Right renal pelvis (tissue), 4 donors: ENCODE results near the gene LY86. TPM values are rescaled to one million over a fixed set of nuclear protein-coding genes. Genes with fewer than 3 reads are reported as not detected.

Experiments used
- DNase-seq, 4 donors: peaks; one replicate each; pipeline ENCODE4 v3.0.0-alpha.2; 2013; ENCODE audit warnings: low read depth in 4 of 4, low spot score in 3 of 4, missing footprints in 1 of 4
- polyA plus RNA-seq, 4 donors: library from polyadenylated mRNA; unstranded; fragments of 120-200 nt; gene quantifications; one replicate each; pipeline ENCODE4 v1.2.1, GENCODE V29; 2013; ENCODE audit not compliant: insufficient read length in 4 of 4

LY86 gene
- polyA plus RNA-seq, 4 donors, result 1.2 to 2.0 (median 1.4) TPM

DNA sequence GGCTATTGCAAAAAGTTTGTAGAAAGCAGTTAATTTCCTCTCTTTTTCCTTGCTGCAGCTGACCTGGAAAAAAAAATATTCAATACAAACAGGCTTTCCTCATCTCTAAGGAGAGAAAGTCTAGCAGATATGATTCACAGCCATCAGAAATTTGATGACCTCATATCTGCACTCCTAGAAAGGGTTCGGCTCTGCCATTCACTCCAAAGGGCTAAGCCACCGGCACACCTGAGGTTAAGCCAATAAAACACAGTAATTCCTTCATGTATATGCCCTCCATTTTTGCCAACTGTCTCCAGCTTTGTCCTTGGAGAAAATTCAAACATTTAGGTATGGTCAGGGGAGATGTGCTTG, 18.7 kb upstream of the LY86 start:
- no peak for DNase-seq

DNA sequence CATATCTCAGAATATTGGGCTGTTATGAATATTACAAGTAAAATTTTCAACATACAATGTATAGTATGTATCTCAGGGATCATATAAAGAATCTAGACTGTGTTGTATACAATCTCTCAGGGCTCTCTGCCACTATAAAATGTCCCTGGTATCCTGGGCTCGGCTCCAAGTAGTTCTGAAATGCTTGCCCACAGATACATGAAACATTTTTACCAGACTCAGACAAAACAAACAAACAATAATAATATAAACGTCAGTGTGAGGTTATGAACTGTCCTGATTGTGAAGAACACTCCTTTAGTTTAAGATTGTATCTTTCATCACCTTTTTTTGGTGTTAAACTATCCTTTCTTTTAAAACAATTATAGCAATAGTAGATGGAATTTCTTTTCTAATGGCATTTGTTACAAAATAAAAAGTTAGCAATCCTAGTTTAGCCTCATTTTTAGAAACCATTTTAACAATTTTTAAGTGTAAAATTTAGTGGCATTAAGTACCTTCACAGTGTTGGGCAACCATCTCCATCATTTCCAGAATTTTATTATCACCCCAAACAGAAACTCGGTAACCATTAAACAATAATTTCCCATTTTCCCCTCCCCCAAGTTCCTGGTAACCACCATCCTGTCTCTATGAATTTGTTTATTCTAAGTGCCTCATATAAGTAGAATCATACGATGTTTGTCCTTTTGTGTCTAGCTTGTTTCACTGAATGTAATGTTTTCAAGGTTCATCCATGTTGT, 17.4 kb upstream of the LY86 start:
- no peak for DNase-seq

DNA sequence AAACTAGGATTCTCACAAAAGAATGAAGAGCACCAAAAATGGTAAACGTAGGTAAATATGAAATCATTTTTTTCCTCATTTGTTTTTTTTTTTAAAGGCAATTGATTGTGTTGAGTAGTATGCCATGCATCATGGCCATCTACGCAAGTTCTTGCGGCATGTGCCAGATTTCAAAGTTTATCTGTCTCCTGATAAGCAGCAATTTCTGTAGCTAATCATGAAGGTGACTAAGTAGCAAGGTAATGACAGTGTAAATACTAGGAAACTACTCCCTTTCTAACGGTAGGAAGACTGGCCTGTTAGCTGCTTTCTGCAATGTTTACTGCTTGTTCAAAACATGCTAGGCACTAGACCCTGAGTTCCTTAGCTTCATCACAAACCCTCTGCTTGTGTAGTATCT, 13.4 kb upstream of the LY86 start:
- DNase-seq, result no peak

DNA sequence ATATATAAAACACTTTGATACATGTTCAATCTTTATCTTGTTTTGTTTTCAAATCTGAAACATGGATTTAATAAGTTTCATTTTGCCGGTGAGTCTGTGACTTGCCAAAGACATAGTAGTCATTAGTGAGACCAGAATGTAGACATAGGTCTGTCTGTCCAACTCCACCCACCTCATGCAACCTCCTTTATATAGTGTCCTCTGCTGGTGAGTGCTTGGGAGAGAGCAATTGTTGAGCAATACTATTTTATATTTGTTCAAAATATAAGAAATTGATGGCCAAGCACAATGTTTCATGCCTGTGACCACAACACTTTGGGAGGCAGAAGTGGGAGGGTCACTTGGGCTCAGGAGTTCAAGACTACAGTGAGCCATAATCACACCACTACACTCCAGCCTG, 10.8 kb upstream of the LY86 start:
- no peak for DNase-seq

DNA sequence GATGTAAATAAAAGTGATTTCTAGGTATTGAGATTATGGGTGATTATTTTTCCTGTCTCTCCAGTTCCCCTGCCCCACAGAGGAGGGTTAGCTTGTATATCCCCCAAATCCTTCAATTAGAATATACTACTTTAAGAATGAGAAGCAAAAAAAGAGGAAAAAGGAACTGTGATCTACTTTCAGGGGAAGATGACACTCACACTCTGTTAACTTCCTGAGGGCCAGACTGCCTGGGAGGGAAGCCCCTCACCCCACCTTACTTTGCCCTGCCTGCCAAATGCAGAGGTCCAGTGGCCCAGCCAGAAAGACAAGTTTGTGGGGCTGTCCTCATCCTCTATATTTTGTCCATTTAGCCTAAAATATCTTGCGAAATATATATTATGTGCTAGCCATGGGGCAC, 9.2 kb upstream of the LY86 start:
- no peak for DNase-seq

DNA sequence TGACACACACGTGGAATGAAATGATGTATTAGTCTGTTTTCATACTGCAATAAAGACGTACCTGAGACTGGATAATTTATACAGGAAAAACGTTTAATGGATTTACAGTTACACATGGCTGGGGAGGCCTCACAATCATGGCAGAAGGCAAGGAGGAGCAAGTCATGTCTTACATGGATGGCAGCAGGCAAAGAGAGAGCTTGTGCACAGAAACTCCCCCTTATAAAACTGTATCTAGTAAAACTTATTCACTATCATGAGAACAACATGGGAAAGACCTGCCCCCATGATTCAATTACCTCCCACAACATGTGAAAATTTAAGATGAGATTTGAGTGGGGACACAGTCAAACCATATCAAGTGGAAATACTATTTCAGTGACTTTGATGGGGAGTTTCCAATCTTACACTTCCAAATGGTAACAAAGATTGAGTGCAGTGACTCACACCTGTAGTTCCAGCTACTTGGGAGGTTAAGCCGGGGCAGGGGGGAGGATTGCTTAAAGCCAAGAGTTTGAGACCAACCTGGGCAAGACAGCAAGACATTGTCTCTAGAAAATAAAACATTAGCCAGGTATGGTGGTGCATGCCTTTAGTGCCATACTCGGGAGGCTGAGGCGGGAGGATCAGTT, 8.2 kb upstream of the LY86 start:
- no peak for DNase-seq

DNA sequence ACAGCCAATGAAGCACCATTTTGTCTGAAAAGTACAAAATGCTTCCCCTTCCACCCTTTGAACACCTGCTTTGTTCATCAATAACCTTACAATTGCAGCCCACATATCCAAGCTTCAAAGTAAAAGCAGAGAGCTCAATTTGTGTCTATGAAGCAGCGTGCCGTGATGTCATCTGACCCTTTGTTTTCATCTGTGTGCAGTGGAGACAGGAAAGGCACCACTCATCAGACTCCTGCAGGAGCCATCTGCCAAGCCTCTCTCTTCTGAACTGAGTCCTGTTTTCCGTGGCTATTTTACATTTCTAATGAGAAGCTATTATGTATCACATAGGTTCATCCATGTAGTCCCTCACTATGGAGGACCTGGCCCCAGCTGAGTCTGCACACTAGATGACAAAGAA, 7.5 kb upstream of the LY86 start:
- DNase-seq, result no peak

DNA sequence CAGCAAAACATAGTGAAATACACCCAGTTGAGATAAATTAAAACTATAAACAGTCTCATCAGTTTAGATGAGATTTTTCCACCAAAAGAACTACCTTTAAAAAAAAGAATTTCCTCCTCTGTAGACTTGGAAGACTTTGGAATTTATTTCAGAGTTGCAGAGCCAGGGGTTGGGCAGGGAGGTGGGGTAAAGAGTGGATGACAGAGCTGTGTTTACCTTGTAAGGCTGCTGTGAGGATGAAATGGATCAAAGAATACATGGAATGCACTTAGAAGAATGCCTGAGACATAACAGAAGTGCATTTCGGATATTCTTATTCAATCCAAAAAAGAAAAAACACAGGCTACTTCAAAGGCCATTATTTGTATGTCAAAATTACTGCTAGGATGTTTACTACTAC, 6.4 kb upstream of the LY86 start:
- DNase-seq, result no peak

DNA sequence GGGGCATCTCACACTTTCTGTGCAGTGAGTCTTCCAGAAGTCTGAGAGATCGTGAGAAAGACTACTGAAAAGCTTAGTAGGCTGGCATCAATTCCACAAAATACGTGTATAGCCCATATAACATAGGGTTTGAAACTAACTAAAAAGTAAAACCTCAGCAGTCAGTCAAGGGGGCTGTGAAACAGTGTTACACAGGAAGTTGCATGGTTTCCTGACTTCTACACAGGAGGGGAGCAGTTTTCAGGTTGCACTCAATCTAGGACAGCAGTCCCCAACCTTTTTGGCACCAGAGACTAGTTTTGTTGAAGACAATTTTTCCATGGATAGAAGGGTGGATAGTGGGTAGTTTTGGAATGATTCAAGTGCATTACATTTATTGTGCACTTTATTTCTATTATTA, 4.7 kb upstream of the LY86 start:
- DNase-seq, result no peak

DNA sequence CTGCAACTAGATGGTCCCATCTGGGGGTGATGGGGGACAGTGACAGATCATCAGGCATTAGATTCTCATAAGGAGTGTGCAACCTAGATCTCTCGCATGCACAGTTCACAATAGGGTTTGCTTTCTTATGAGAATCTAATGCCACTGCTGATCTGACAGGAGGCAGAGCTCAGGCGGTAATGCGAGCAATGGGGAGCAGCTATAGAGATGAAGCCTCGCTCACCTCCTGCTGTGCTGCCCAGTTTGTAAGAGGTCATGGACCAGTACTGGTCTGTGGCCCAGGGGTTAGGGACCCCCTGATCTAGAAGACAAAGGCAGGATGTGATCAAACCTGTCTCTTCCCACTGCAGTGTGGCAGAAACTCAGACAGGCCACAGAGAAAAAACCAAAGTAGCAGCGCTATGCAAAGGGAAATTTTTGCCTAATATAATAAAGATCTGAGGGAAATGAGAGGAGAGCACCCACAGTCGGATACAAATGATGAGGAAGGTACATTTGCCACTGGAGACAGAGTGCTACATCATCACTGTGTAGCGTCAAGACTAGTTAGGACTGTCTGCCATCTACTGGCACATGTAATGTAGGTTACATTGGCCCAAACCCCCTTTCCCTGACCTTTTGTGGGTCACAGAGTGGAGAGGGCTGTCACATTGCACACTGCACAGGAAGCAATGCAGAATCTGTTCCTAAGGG, 4.1 kb upstream of the LY86 start:
- DNase-seq, result no peak

DNA sequence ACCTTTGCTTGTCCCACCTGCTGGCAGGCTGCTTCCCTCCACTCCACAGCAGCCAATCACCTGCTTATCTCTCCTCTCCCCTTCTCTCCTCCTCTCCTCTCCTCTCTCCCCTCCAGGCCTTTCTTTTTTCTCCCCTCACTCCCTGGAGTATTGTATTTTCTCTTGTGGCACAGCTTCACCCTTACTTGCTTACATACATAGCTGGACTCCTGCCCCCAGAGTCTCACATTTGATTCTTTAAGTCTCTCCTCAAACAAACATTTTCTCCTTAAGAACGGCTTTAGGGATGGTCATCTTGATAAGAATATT, 3.6 kb upstream of the LY86 start:
- DNase-seq, result no peak

DNA sequence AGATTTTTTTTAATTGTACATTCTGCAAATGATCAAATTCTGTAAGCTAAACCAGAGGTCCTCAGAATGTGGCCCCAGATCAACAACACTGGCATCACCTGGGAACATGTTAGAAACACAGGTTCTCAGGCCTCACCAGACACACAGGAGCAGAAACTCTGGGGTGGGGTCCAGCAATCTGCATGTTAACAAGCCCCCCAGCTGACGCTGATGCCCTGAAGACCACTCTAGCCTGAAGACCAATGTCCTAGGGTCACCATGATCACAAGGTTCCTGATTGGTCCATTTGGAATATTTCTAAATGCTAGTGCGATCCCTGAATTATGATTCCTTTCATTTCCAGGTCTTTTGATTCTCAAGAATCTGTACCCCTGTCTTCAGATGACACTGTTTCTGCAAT, 2.4 kb upstream of the LY86 start:
- DNase-seq, result no peak

DNA sequence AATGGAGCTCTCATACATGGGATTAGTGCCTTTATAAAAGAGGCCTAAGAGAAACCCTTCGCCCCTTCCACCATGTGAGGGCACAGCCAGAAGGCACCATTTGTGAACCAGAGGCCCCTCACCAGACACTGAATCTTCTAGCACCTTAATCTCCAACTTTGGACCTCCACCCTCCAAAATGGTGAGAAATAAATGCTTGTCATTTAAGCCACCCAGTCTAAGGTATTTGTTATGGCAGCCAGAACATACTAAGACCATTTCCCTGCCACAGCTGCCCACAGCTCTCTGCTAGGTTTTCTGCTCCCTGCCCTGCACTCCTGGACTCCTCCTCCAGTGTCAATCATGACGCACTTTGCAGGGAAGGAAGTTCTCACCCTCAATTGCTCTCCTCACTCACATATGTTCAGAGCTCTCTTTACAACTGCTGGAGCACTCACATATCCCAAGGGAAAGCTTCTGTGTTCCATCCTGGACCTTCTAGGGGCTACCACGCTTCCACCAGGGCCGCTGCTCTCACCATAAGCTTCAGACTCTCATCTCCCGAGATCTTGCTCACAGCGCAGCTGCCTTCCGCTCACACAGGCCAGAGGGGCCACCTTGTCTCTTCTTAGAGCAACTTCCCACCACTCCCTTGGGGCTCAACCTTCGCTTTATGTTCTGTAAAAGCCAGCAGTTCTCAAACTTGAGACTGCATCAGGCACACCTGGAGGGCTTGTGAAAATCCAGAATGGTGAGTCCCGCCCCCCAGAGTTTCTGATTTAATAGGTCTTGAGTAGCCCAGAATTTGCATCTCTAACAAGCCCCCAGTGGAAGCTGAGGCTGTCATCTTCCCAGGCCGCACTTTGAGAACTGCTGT, 1.6 kb upstream of the LY86 start:
- DNase-seq, result no peak

DNA sequence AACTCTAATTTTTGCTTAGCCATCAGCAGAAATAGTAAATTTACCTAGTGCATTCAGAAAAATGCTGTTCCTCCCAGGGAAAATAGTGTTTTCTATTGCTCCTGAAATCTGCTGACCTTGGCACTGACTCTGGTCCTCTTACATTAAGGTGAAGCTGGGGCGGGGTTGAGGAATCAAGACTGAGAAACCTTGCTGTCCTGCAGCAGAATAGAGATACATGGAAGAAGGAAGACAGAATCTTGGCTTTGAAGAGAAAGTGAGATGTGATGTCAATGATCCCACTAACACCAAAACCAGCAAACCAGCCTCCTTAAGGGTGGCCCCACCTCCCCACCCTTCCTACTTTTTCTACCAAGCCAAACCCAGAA, 840 bp upstream of the LY86 start:
- DNase-seq, result no peak

DNA sequence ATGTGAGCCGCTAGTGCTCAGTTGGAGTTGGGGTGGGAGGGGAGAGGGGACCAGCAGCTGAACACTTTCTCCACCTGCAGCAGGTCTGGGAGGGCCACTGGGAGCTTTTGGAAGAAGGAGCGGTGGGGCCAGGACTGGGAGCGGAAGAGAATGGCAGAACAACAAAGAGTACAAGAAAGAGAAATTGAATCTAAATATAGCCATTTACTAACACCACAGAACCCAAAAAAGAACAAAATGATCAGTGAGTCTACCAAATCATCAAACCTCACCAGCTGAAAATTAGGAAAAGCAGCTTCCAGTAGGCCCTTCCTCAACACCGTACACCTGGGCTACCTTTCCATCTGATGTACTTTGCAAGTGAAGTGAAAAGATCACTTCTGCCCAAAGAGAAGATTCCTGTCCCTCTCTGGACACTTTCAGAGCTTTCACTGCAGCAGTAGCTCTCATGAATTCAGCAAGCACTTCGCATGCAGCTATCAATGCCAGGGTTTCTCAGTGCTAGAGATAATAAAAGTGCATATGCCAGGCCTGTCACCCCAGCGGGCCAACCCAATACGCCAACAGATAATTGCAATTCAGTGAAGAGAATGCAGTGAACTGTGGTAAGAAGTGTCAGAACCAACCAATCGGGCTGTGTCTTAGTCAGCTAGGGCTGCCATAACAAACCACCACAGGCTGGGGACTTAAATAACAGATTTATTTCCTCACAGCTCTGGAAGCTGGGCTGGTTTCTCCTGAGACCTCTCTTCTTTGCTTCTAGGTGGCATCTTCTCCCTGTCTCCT, 597 bp downstream of the LY86 start:
- no peak for DNase-seq

DNA sequence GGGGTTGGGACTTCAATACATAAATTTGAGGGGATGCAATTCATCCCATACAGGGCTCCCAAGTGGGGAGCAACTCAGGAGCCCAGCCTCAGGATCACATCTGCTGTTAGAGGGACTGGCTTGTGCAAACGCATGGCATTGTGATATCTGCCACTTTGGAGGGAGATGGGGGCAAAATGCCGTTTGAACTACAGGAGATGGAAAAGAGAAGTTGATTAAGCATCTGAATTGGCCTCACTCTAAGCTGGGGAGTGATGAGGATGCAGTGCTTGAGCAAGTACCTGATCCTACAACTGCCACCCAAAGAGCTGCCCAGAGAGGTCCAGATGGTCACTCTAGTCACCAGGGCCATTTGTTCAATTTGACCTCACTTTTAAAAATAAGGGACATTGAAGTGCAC, 2.0 kb downstream of the LY86 start:
- DNase-seq, result no peak

DNA sequence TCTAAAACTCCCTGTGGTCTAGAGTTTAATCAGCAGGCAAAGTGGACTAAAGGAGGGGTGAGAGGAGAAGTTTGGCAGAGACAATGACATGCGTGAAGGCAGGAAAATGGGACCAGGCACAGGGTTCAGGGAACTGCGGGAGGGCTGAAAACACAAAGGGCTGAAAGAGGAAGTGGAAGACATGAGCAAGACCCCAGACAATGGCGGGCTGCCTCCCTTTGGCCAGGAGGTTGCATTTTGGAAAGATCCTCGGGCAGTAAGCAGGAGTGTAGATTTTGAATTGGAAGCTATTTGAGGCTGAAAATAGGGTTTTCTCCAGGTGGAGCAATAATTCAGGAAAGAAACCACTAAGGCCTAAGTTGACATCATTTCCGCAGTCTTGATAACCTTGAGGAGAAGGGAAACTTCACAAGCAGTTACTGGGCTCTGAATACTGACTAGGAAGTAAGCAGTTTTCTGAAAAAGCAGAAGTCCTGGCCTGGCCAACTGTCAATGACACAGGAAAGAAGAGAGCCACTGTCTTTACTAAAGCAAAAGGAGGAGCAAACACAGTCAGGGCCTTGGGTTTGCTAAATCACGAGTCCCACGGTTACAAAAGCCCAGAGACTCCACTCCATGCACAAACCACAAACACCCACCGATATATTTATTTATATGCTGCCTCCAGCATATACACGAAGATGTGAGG, 3.4 kb downstream of the LY86 start:
- DNase-seq, result no peak

DNA sequence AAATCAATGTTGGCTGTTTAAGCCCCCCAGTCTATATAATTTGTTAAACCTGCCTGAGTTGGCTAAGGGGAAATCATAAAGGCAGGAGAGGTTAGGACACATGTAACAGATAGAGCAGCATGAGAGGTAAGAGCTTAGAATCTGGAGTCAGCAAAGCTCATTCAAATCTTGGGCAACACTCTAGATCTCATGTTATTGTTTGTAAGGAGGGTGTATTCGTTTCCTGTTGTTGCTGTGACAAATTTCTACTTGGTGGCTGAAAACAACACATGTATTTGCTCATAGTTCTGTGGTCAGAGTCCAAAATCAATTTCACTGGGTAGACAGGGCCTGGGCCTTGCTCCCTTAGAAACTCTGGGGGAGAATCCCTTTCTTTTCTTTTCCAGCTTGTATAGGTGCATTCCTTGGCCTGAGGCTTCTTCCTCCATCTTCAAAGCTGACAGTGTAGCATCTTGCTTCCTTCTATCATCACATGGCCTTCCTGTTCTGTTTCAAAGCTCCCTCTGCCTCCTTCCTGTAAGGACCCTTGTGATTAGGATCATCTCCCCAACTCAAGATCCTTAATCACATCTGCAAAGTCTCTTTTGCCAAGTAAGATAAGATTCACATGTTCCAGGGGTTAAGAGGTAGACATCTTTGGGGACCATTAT, 4.4 kb downstream of the LY86 start:
- no peak for DNase-seq

DNA sequence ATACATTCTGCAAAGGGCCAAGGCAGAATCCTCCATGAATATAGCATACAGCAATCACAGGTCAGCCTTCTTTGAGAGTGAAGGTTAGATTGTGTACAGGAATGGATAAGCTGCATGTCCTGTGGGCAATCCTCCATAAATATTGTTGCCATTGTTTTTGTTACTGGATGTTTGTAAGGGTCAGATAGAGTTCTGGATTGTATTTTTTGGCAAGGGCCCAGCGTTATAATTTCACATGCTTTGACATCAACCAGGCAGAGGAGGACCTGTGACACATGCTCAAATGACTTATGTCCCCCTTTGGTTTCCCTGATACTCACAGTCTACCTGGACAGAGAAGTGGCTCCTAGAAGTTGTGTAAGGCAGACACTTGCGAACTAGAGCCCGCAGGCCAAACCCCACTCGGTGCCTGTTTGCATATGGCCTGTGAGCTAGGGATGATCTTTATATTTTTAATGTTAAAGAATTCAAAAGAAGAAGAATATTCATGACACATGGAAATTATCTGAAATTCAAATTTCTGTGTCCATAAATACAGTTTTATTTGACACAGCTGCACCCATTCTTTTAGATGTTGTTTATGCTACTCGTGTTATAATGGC, 5.4 kb downstream of the LY86 start:
- peak in 1 of 4 donors; percentile 20 for DNase-seq
